ENCODE data around the gene ASF1B.
"Not testable (repeated sequence)": the region's sequence is repeated elsewhere in the genome, so short reads cannot be mapped to it uniquely, and the experiment has no call there.

The ASF1B gene

GRCh38 chr19:14160017-14160703 is 23.8 kb upstream of the ASF1B start:
- DNase-seq, result no peak

DNA sequence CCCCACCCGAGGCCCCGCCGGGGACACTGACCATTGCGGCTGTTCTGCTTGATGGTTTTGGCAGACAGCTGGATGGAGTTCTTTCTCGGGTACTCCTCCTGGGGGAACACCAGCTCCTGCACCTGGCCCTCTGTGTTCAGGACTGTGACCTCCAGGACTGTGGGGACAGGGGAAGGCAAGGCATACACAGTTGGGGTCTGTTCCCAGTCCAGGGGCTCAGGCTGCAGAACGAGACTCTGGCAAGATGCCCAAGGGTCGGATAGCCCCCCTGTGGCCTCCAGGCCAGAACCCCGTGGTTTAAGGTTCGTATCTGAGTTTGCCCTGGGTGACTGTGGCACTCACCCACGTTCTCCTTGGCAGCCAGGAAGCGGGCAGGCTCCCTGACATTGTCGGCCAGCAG is 22.7 kb upstream of the ASF1B start:
- DNase-seq, result no peak

DNA sequence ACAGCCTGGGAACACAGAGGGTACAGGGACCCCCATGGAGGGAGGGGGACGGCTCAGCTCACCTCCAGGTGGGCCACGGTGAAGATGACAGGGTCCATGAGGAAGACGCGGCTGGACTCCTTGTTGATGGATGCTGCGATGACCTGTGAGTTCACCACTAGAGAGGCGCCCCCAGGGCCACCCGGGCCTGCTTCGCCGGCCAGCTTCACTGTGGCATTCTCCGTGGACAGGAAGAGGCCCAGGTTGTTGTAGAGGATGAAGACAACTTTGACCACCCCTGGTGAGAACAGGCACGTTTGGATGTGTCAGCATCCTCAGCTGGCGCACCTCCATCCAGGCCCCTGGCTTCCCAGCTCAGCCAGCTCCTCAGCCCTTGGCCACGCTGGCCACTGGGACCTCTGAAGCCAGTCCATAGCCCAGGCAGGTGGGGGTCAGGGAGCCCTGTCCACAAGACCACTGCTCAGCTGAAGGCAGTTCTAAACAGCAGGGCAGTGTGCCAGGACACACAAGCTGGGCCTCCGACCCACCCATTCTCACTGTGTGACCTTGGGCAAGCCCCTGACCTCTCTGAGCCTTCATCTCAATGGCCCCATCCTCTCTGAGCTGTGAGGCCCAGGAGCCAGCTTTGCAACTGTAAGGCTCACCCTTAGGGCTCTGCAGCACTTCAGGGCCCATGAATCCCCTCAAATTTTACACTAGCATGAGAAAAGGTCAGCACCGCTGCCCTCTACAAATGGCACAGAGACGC is 22.1 kb upstream of the ASF1B start:
- DNase-seq, result no peak

GRCh38 chr19:14156971-14157717 is 20.8 kb upstream of the ASF1B start:
- no peak for DNase-seq

GRCh38 chr19:14156122-14156521 is 19.7 kb upstream of the ASF1B start:
- DNase-seq, result no peak

DNA sequence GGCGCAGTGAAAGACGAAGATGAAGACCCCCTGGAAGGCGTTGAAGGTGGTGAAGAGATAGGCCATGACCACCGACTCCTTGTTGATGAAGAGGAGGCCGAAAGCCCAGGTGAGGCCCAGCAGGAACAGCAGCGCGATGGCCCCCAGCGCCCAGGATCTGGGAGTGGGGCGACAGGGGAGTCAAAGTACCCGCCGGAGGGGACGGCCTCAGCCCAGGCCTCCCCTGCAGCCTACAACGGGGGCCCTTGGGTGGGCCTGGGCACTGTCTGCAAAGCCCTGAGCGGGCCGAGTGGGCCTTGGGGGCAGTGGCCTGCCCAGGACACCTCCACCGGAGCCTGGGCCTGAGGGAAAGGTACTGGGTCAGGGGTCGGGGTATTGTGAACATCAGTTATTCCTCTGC is 19.0 kb upstream of the ASF1B start:
- no peak for DNase-seq

DNA sequence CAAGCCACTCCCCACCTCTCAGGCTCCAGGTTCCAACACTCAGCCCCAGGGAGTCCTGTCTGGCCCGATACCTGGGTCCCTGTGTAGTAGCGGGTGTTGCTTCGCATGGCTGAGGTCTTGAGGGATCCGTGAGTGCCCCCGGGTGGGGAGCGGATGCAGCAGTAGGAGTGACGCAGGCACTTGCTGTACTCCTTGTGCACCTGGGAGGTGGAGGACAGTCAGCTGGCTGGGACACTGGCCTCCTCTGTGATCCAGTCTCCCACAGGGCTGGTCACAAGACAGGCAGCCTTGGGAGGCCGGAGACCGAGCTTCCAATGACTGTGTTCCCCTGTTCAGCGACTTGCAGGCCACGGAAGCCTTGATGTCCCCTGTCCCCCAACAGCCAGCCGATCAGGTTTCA is 16.3 kb upstream of the ASF1B start:
- DNase-seq, result no peak

- DNase-seq, result no peak
These were observed 14.6 kb upstream of the ASF1B start for GRCh38 chr19:14150770-14151661.

DNA sequence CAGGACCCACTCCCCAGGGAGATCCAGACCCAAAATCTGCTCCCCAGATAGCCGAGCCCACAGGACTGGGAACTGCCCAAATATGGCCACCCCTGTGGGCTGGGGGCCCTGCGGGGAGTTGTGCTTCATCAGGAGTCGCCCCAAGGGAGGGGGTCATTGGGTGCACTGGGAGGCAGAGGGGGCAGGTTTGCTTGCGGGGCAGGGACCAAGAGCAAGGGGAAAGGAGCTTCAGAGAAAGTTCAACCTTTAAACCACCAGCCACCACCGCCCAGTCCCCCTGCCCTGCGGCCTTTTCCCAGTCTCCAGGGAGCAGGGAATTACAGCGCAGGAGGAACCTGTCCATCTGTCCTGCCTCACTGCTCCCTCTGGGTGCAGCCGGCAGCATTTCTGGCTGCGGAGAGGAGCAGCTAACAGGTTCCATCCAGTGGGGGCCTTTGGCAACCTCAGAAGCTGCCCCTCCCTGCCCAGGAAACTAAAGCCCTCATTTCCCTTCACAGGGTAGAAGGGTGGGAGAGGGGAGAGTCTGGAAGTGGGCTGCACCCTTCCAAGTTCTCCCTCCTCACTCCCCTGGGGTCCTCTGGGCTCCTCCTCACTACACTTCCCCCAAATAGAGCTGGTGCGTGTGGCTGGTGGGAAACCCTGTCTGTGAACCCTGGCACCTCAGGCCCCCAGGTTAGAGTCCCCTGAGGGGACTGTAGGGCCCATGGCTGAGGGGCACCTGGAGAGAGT is 13.8 kb upstream of the ASF1B start:
- DNase-seq, result no peak

DNA sequence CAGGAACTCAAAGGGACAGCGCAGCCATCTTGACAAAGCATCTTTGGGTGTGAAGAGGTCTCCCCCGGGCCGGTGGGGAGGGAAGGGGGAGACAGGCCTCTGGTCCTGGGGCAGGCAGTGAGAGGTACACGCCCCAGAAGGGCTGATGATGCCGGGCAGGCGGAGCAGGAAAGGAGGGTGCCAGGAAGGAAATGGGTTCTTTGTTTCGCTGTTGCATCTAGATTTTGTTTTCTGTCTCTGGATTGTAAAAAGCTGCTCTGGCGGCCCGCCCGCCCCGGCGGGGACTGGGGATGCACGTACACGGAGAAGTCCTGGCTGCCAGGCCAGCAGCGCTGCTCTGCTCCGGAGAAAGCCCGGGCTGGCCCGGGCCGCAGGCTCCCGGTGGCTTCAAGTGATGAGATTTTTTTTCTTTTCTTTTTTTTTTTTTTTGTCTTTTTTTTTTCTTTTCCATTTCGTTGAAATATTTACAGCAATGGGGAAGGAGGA is 13.2 kb upstream of the ASF1B start:
- peak in 47 of 51 donors; percentile 4 to 79 (median 53) for DNase-seq

- no peak for DNase-seq
These were observed 12.5 kb upstream of the ASF1B start for GRCh38 chr19:14148751-14149410.

- peak in 49 of 51 donors; percentile 3 to 75 (median 56) for DNase-seq
These were observed 11.6 kb upstream of the ASF1B start for GRCh38 chr19:14147797-14148605.

DNA sequence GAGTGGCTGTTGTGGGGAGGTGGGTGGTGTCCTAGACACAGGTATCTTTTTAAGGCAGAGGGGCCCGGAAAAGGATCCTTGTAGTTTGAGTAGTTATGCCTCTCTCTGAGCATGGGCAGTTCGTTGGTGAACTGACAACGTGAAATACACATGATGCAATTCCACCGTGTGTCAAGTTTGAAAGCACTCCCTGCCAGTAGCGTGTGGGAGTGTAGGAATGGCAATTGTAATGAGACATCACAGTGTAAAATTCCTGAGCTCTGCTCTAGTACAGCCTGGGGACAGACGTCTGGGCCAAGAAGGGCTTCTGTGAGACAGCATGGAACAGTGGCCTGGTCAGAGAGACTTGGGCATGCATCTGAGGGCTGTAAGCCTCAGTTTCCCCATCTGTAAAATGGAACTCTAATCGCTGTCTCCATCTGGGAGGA is 10.4 kb upstream of the ASF1B start:
- peak in 1 of 51 donors; percentile 50 for DNase-seq

- not testable (repeated sequence) for DNase-seq
These were observed 9.8 kb upstream of the ASF1B start for GRCh38 chr19:14146169-14146568.

- no peak for DNase-seq
These were observed 9.0 kb upstream of the ASF1B start for GRCh38 chr19:14145381-14145780.

DNA sequence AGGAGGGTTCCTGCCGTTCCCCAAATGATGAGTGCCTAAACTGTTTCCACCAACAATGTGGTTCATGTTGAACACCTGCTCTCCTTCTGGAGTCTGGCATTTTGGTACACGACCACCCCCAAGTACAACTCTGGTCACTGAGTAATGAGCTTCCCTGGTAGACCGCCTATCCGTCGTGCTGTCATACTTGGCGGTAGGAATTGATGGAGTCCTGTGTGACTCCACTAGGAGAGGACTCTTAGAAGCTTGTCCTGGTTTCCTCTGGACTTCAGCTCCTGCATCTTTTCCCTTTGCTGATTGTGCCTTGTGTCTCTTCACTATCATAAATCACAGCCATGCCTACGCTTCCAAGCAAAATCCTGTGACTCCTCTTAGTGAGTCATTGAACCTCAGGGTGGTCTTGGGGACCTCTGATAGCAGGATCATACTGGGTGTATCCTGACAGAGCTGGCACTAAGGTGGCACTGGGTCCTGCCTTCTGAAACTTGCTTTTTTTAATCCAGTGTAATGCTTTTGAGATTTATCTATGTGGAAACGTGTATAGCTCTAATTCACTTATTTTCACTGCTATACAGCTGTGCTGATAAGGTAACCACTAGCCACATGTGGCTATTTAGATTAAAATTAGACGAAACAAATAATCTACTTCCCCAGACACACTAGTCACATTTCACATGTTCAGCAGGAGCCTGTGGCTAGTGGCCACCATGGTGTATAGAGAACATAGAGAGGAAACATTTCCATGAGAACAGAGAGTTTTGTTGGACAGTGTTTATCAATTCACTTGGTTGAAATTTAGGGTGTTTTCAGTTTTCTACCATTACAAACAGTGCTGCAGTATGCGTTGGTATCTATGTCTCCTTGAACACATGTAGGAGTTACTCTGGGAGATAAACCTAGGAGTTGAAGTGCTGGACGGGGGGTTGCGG is 6.1 kb upstream of the ASF1B start:
- no peak for DNase-seq

DNA sequence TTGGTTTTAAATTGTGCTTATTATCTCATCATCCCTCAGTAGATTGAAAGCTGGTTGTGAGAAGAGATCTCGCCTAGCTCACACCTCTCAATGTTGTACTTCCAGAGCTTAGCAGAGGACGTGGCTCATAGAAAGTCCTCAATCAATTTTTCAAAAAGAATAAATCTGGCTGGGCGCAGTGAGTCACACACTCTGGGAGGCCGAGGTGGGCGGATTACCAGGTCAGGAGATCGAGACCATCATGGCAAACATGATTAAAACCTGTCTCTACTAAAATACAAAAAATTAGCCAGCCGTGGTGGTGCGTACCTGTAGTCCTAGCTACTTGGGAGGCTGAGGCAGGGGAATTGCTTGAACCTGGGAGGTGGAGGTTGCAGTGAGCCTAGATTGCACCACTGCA is 4.7 kb upstream of the ASF1B start:
- no peak for DNase-seq

DNA sequence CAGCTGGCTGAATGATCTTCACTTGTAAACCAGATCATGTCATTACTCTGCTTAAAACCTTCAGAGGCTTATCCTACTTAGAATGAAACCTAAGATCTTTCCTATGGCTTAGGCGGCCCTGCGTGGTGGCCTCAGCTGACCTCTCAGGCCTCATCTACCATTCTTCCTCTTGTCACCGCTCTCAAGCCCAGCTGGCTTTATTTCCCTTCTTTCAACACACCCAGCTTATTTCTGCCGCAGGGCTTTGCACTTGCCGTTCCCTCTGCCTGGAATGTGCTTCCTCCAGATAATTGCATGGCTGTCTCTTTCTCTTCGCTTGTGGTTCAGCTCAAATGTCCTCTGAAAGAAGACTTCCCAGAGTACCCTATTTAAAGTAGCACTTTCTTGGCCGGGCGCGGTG is 3.6 kb upstream of the ASF1B start:
- peak in 4 of 51 donors; percentile 10 to 13 (median 10) for DNase-seq
